ENCODE results near the gene BACH2. TPM values are rescaled to one million over a fixed set of nuclear protein-coding genes. Genes with fewer than 3 reads are reported as not detected.

The BACH2 gene
- total and polyA plus RNA-seq, 4 donors, result 0.78 to 17.4 (median 3.2) TPM

DNA sequence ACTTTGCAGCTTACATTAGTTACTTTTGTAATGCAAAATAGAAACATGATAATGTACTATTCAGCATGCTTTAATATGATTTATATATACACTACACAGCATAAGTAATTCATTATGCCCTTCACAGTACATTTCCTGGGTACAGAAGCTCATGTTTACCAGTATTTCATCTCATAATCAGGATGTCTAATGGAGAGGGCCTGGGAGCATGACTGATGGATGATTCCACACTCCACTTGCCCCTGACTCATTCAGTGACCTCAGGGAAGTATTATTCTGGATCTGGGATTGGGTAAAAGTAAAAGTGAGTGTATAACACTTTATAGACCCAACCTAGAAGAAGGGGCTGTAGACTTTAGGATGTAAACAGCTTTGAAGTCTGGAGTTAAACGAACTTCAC is 31.4 kb upstream of the BACH2 start:
- ATAC-seq (ENCODE audit: insufficient read depth, low FRiP score), result no peak
- Histone ChIP-seq H3K9me3 (ENCODE audit: control insufficient read depth in 4 of 4, insufficient read depth in 3 of 4, low read length in 3 of 4) (no peaks in the 10 kb centered on the region), H3K36me3 (ENCODE audit: control insufficient read depth in 4 of 4, insufficient read depth in 4 of 4, low read length in 4 of 4) (no peaks in the 10 kb centered on the region), H3K27ac (ENCODE audit: low read depth in 1 of 2, low read length in 1 of 2) (no peak overlapping the region), H3K4me3 (no peak overlapping the region), H3K4me1 (ENCODE audit: control insufficient read depth in 5 of 5, insufficient read depth in 5 of 5, low read length in 5 of 5) (peaks cover 0 to 5% (median 2%) of the 10 kb centered on the region in 5 donors), H3K27me3 (ENCODE audit: control insufficient read depth in 3 of 3, insufficient read depth in 3 of 3, low read length in 2 of 3) (no peaks in the 10 kb centered on the region), H3K9ac (ENCODE audit: insufficient read depth in 1 of 2, low read length in 2 of 2) (no peak overlapping the region)
- DNase-seq, result no peak
- TF ChIP-seq, protein P1, sequence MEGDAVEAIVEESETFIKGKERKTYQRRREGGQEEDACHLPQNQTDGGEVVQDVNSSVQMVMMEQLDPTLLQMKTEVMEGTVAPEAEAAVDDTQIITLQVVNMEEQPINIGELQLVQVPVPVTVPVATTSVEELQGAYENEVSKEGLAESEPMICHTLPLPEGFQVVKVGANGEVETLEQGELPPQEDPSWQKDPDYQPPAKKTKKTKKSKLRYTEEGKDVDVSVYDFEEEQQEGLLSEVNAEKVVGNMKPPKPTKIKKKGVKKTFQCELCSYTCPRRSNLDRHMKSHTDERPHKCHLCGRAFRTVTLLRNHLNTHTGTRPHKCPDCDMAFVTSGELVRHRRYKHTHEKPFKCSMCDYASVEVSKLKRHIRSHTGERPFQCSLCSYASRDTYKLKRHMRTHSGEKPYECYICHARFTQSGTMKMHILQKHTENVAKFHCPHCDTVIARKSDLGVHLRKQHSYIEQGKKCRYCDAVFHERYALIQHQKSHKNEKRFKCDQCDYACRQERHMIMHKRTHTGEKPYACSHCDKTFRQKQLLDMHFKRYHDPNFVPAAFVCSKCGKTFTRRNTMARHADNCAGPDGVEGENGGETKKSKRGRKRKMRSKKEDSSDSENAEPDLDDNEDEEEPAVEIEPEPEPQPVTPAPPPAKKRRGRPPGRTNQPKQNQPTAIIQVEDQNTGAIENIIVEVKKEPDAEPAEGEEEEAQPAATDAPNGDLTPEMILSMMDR (IDR thresholded peaks at IDR 0.05; ENCODE audit: control extremely low read depth, extremely low read depth), result no peak
- 90 to 96% methylated on average over 1 of the region's 1 CpG for WGBS, 2 donors

DNA sequence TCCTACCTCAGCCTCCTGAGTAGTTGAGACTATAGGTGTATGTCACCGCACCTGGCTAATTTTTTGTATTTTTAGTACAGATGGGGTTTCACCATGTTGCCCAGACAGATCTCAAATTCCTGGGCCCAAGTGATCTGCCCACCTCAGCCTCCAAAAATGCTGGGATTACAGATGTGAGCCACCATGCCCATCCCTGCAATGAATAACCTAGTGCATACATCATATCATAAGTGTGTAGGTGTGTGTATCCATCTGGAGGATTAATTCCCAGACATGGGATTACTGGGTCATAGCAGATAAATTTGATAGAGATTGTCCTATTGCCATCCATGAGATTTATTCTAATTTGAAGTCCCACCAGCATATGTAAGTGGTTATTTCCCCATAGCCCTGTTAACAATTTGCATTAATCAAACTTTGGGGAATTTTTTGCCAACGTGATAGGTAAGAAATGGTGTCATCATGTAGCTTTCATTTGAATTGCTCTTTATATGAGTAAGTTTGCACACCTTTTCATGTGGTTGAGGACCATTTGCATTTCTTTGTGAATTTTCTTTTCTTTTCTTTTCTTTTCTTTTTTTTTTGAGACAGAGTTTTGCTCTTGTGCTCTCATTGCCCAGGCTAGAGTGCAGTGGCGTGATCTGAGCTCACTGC is 29.9 kb upstream of the BACH2 start:
- Histone ChIP-seq H3K27ac (ENCODE audit: low read depth in 1 of 2, low read length in 1 of 2) (no peak overlapping the region), H3K27me3 (ENCODE audit: control insufficient read depth in 3 of 3, insufficient read depth in 3 of 3, low read length in 2 of 3) (no peaks in the 10 kb centered on the region), H3K4me1 (ENCODE audit: control insufficient read depth in 5 of 5, insufficient read depth in 5 of 5, low read length in 5 of 5) (peaks cover 0 to 5% (median under 1%) of the 10 kb centered on the region in 5 donors), H3K36me3 (ENCODE audit: control insufficient read depth in 4 of 4, insufficient read depth in 4 of 4, low read length in 4 of 4) (no peaks in the 10 kb centered on the region), H3K4me3 (no peak overlapping the region), H3K9me3 (ENCODE audit: control insufficient read depth in 4 of 4, insufficient read depth in 3 of 4, low read length in 3 of 4) (no peaks in the 10 kb centered on the region), H3K9ac (ENCODE audit: insufficient read depth in 1 of 2, low read length in 2 of 2) (no peak overlapping the region)
- WGBS, 2 donors, result 94% methylated on average over 3 of the region's 3 CpGs
- ATAC-seq (ENCODE audit: insufficient read depth, low FRiP score) (no peak), DNase-seq (no peak)
- TF ChIP-seq, protein P1 (IDR thresholded peaks at IDR 0.05; ENCODE audit: control extremely low read depth, extremely low read depth), result no peak

DNA sequence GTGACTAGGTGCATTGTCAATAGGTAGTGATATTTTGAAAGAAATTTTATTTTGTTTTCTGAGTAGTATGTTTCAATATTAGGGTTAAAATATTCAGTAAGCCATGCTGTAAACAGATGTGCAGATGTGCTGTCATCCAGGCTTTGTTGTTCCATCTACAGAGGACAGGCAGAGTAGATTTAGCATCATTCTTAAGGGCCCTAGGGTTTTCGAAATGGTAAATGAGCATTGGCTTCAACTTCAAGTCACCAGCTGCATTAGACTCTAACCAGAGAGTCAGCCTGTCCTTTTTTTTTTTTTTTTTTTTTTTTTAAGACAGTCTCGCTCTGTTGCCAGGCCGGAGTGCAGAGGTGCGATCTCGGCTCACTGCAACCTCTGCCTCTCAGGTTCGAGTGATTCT is 27.1 kb upstream of the BACH2 start:
- no peak for ATAC-seq (ENCODE audit: insufficient read depth, low FRiP score)
- TF ChIP-seq, protein P1 (IDR thresholded peaks at IDR 0.05; ENCODE audit: control extremely low read depth, extremely low read depth), result no peak
- 96 to 99% methylated on average over 6 of the region's 6 CpGs for WGBS, 2 donors

More for the DNA sequence above, 27.1 kb upstream of the BACH2 start:
- DNase-seq, result no peak
- no peaks in the 10 kb centered on the region for H3K4me1 ChIP-seq (ENCODE audit: control insufficient read depth in 5 of 5, insufficient read depth in 5 of 5, low read length in 5 of 5)
- no peak overlapping the region for H3K27ac ChIP-seq (ENCODE audit: low read depth in 1 of 2, low read length in 1 of 2)
- H3K36me3 ChIP-seq (ENCODE audit: control insufficient read depth in 4 of 4, insufficient read depth in 4 of 4, low read length in 4 of 4), result no peaks in the 10 kb centered on the region
- no peaks in the 10 kb centered on the region for H3K9me3 ChIP-seq (ENCODE audit: control insufficient read depth in 4 of 4, insufficient read depth in 3 of 4, low read length in 3 of 4)
- no peak overlapping the region for H3K9ac ChIP-seq (ENCODE audit: insufficient read depth in 1 of 2, low read length in 2 of 2)
- H3K4me3 ChIP-seq, result no peak overlapping the region
- no peaks in the 10 kb centered on the region for H3K27me3 ChIP-seq (ENCODE audit: control insufficient read depth in 3 of 3, insufficient read depth in 3 of 3, low read length in 2 of 3)
